T-helper 2 cell (primary cell): ENCODE data around the gene TIGIT.

ENCODE experiments used
- DNase-seq, 5 experiments: peaks; one replicate each; pipeline versions ENCODE4 v3.0.0 to v3.0.0-alpha.2; 2012 to 2022

TIGIT gene

GRCh38 chr3:114313426-114313825, 19.6 kb downstream of the TIGIT start:
- DNase-seq: peak in 1 of 5 experiments; percentile 59

GRCh38 chr3:114314282-114314681, 20.5 kb downstream of the TIGIT start:
- no peak for DNase-seq

GRCh38 chr3:114318295-114318694, 24.5 kb downstream of the TIGIT start:
- peak in 1 of 5 experiments; percentile 65 for DNase-seq

- no peak for DNase-seq
Observed at GRCh38 chr3:114319453-114319852, 25.6 kb downstream of the TIGIT start.

GRCh38 chr3:114320246-114320645, 26.4 kb downstream of the TIGIT start:
- DNase-seq: no peak

- peak in 1 of 5 experiments; percentile 66 for DNase-seq
Observed at GRCh38 chr3:114323546-114324254, 29.9 kb downstream of the TIGIT start.

GRCh38 chr3:114327665-114328064, 33.8 kb downstream of the TIGIT start:
- peak in 1 of 5 experiments; percentile 57 for DNase-seq

GRCh38 chr3:114328345-114328744, 34.5 kb downstream of the TIGIT start:
- DNase-seq: peak in 1 of 5 experiments; percentile 62

GRCh38 chr3:114329823-114330222, 36.0 kb downstream of the TIGIT start:
- DNase-seq: peak in 1 of 5 experiments; percentile 40

GRCh38 chr3:114331007-114331406, 37.2 kb downstream of the TIGIT start:
- no peak for DNase-seq

- peak in 1 of 5 experiments; percentile 44 for DNase-seq
Observed at GRCh38 chr3:114331710-114332109, 37.9 kb downstream of the TIGIT start.

GRCh38 chr3:114332342-114333179, 38.7 kb downstream of the TIGIT start:
- DNase-seq: peak in 1 of 5 experiments; percentile 67

GRCh38 chr3:114333180-114333922, 39.5 kb downstream of the TIGIT start:
- no peak for DNase-seq

GRCh38 chr3:114333923-114334240, 40.1 kb downstream of the TIGIT start:
- DNase-seq: no peak

- DNase-seq: no peak
Observed at GRCh38 chr3:114336122-114336697, 42.4 kb downstream of the TIGIT start.

GRCh38 chr3:114336857-114337256, 43.0 kb downstream of the TIGIT start:
- no peak for DNase-seq

- DNase-seq: peak in 1 of 5 experiments; percentile 55
Observed at GRCh38 chr3:114338651-114339357, 45.0 kb downstream of the TIGIT start.

GRCh38 chr3:114344492-114344891, 50.7 kb downstream of the TIGIT start:
- no peak for DNase-seq

- no peak for DNase-seq
Observed at GRCh38 chr3:114350271-114350670, 56.4 kb downstream of the TIGIT start.

GRCh38 chr3:114350690-114351089, 56.9 kb downstream of the TIGIT start:
- no peak for DNase-seq

- no peak for DNase-seq
Observed at GRCh38 chr3:114351123-114351821, 57.4 kb downstream of the TIGIT start.

GRCh38 chr3:114351822-114352145, 58.0 kb downstream of the TIGIT start:
- DNase-seq: no peak
